ENCODE data around the gene TMIGD3. TPM values are rescaled to one million over a fixed set of nuclear protein-coding genes. Genes with fewer than 3 reads are reported as not detected.
A peak's percentile ranks its signal among the peaks of the same experiment; 100 is the strongest.

TMIGD3 gene
- total and polyA plus RNA-seq, 2 donors (not counting 1 experiment from before 2014, with no cell fraction given), result not detected

DNA sequence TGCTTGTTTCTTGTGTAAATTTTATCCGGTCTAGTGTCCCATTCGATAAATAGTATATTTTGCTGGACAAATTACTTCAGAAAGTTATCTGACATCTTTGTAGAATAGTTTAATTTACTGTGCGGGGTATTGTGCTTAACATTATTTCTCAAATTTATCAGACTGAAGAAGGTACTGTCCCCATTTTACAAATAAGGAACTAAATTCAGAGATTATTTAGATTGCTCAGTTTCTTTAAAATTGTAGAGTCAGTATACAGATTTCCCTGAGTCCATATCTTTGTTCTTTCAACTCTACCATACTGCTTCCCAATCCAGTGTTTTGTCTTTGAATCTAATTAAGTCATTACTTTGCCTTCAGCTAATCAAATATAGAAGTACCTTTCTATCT, 47.8 kb downstream of the TMIGD3 start:
- no peak overlapping the region for H3K27ac ChIP-seq (ENCODE audit: insufficient read depth, low read length)
- no peaks in the 10 kb centered on the region for H3K9me3 ChIP-seq (ENCODE audit: control insufficient read depth, insufficient read depth, low read depth, low read length)
- H3K79me2 ChIP-seq (ENCODE audit: control insufficient read depth, insufficient read depth, low read length), result peaks cover 33% of the 10 kb centered on the region
- H2AFZ ChIP-seq (ENCODE audit: low read length), result no peak overlapping the region
- H3K4me3 ChIP-seq (replicated peaks in 1 of 4; ENCODE audit: control extremely low read depth in 1 of 4, insufficient read depth in 1 of 4, low read depth in 3 of 4, low read length in 4 of 4), result no peak overlapping the region
- no peak for TF ChIP-seq EZH2 (IDR thresholded peaks at IDR 0.05; ENCODE audit: low read length, missing control alignments)
- TF ChIP-seq, protein P1, sequence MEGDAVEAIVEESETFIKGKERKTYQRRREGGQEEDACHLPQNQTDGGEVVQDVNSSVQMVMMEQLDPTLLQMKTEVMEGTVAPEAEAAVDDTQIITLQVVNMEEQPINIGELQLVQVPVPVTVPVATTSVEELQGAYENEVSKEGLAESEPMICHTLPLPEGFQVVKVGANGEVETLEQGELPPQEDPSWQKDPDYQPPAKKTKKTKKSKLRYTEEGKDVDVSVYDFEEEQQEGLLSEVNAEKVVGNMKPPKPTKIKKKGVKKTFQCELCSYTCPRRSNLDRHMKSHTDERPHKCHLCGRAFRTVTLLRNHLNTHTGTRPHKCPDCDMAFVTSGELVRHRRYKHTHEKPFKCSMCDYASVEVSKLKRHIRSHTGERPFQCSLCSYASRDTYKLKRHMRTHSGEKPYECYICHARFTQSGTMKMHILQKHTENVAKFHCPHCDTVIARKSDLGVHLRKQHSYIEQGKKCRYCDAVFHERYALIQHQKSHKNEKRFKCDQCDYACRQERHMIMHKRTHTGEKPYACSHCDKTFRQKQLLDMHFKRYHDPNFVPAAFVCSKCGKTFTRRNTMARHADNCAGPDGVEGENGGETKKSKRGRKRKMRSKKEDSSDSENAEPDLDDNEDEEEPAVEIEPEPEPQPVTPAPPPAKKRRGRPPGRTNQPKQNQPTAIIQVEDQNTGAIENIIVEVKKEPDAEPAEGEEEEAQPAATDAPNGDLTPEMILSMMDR (conservative IDR thresholded peaks at IDR 0.05 in 1 of 2, IDR thresholded peaks at IDR 0.05 in 1 of 2; ENCODE audit: low read depth in 1 of 2, low read length in 2 of 2), result no peak
- H3K36me3 ChIP-seq (ENCODE audit: control insufficient read depth, insufficient read depth, low read length), result peaks cover 13% of the 10 kb centered on the region
- H3K4me1 ChIP-seq (ENCODE audit: control insufficient read depth, extremely low read depth, insufficient read depth, low read length), result no peaks in the 10 kb centered on the region
- H4K20me1 ChIP-seq (ENCODE audit: control insufficient read depth, extremely low read depth, insufficient read depth, low read length), result no peaks in the 10 kb centered on the region
- H3K9ac ChIP-seq (ENCODE audit: insufficient read depth, low read length), result no peak overlapping the region
- DNase-seq (ENCODE audit: low read depth in 2 of 2), result no peak
- H3K27me3 ChIP-seq (ENCODE audit: control insufficient read depth, insufficient read depth, low read length), result no peaks in the 10 kb centered on the region
- H3K4me2 ChIP-seq (ENCODE audit: extremely low read depth, insufficient read depth, low read length), result no peak overlapping the region

DNA sequence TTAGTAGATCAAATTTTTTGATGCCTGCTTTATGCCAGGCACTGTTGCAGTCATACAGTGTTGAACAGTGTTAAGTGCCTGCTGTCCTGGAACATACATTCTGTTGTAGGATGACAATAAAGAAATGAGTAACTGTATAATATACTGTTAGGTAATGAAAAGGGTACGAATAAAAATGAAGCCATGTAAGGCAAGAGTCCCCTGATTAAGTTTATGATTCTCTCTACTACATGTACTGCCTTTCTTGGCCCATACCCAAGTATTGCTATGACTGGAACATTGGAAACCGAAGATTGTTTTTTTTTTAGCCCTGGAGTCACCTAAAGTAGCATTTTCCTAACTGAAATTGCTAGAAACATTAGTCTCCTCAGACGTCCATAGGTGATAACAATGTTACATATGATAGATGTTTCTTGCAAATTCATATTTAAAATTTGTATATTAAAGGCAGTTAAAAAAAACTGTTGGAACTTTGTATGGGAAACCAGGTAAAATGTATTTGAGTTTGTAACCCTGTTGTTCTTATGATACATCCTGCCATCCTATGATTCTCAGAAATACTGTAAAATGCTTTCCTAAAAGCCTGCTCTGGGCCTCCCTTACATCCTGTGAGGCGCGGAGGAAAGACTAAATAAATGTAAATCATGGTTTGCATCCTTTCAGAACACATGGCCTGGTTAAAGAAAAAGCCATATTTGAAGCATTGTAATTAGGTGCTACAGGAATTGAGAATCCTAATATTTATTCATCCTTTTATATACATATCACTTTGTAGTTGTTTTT, 48.4 kb downstream of the TMIGD3 start:
- Histone ChIP-seq H3K79me2 (ENCODE audit: control insufficient read depth, insufficient read depth, low read length) (peaks cover 38% of the 10 kb centered on the region), H3K36me3 (ENCODE audit: control insufficient read depth, insufficient read depth, low read length) (peaks cover 13% of the 10 kb centered on the region), H3K27me3 (ENCODE audit: control insufficient read depth, insufficient read depth, low read length) (no peaks in the 10 kb centered on the region)

DNA sequence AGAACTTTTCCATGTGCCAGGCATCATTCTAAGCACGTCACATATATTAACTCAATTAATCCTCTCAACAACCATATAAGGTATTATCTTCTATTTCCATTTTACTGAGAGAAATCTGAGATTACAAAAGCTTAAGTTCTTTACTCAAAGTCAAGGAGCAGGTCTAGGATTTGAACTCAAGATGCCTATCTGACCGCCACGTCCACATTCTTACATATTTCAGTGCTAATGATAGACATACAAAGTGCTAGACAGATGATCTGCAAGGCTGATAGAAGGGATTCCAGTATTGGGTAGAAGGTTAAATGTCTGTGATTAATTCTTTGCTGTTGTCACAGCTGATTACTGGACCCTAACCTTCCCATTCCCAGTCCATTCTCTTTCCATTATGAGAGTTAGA, 49.7 kb downstream of the TMIGD3 start:
- no peak for TF ChIP-seq EZH2 (IDR thresholded peaks at IDR 0.05; ENCODE audit: low read length, missing control alignments)
- TF ChIP-seq, protein P1 (conservative IDR thresholded peaks at IDR 0.05 in 1 of 2, IDR thresholded peaks at IDR 0.05 in 1 of 2; ENCODE audit: low read depth in 1 of 2, low read length in 2 of 2), result no peak
- Histone ChIP-seq H3K27me3 (ENCODE audit: control insufficient read depth, insufficient read depth, low read length) (no peaks in the 10 kb centered on the region), H3K9me3 (ENCODE audit: control insufficient read depth, insufficient read depth, low read depth, low read length) (no peaks in the 10 kb centered on the region), H3K4me1 (ENCODE audit: control insufficient read depth, extremely low read depth, insufficient read depth, low read length) (peaks cover 3% of the 10 kb centered on the region), H4K20me1 (ENCODE audit: control insufficient read depth, extremely low read depth, insufficient read depth, low read length) (no peaks in the 10 kb centered on the region), H3K4me3 (replicated peaks in 1 of 4; ENCODE audit: control extremely low read depth in 1 of 4, insufficient read depth in 1 of 4, low read depth in 3 of 4, low read length in 4 of 4) (no peak overlapping the region), H3K79me2 (ENCODE audit: control insufficient read depth, insufficient read depth, low read length) (peaks cover 47% of the 10 kb centered on the region), H2AFZ (ENCODE audit: low read length) (no peak overlapping the region), H3K4me2 (ENCODE audit: extremely low read depth, insufficient read depth, low read length) (no peak overlapping the region), H3K9ac (ENCODE audit: insufficient read depth, low read length) (no peak overlapping the region), H3K27ac (ENCODE audit: insufficient read depth, low read length) (no peak overlapping the region), H3K36me3 (ENCODE audit: control insufficient read depth, insufficient read depth, low read length) (peaks cover 13% of the 10 kb centered on the region)
- DNase-seq (ENCODE audit: low read depth in 2 of 2), result no peak

More for the DNA sequence above, 48.4 kb downstream of the TMIGD3 start:
- Histone ChIP-seq H3K27ac (ENCODE audit: insufficient read depth, low read length) (no peak overlapping the region), H3K4me3 (replicated peaks in 1 of 4; ENCODE audit: control extremely low read depth in 1 of 4, insufficient read depth in 1 of 4, low read depth in 3 of 4, low read length in 4 of 4) (no peak overlapping the region), H2AFZ (ENCODE audit: low read length) (no peak overlapping the region), H3K4me2 (ENCODE audit: extremely low read depth, insufficient read depth, low read length) (no peak overlapping the region), H3K9ac (ENCODE audit: insufficient read depth, low read length) (no peak overlapping the region), H3K4me1 (ENCODE audit: control insufficient read depth, extremely low read depth, insufficient read depth, low read length) (peaks cover 3% of the 10 kb centered on the region), H4K20me1 (ENCODE audit: control insufficient read depth, extremely low read depth, insufficient read depth, low read length) (no peaks in the 10 kb centered on the region), H3K9me3 (ENCODE audit: control insufficient read depth, insufficient read depth, low read depth, low read length) (no peaks in the 10 kb centered on the region)
- DNase-seq (ENCODE audit: low read depth in 2 of 2), result peak in 1 of 2 donors; percentile 41
- TF ChIP-seq, protein P1 (conservative IDR thresholded peaks at IDR 0.05 in 1 of 2, IDR thresholded peaks at IDR 0.05 in 1 of 2; ENCODE audit: low read depth in 1 of 2, low read length in 2 of 2), result no peak
- no peak for TF ChIP-seq EZH2 (IDR thresholded peaks at IDR 0.05; ENCODE audit: low read length, missing control alignments)

Data from fibroblast of lung (primary cell).